Measurements from ENCODE around the gene UBN2. TPM values are rescaled to one million over a fixed set of nuclear protein-coding genes. Genes with fewer than 3 reads are reported as not detected.
"Not testable (repeated sequence)": the region's sequence is repeated elsewhere in the genome, so short reads cannot be mapped to it uniquely, and the experiment has no call there.

Gene UBN2
- total RNA-seq, 1 donor from 2014 or later, result 12.5 TPM

DNA sequence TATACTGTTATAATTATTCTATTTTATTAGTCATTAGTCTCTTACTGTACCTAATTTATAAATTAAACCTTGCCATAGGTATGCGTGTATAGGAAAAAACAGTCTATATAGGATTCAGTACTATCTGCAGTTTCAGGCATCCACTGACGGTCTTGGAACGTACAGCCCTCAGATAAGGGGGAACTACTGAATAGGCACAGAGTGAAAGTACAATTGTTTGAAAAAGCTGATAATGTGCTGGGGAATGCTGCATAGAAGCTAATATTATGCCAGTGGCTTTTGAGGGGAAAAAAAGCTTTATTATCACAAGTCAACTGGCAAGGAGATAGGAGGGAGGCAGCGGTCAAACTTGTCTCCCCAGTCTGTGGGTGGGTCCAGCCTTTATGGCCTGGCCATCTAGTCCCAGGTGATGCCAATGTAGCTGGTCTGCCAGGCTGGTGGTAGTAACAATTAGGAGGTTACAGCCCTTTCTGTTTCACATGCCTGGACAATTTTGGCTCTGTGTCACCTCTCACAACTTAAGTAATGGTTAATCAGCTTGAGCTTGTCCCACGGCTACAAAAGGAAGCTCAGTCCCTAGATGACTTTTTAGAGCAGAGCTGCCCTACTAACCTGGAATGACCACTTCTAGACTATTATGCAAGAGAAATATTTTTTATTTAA lies 101.8 kb downstream of the UBN2 start:
- intact Hi-C loops (cut with DNase I), result no loop called here
- DNase-seq (ENCODE audit: extremely low spot score in 2 of 2), result no peak
- no peak overlapping the region for H3K27ac ChIP-seq
- H3K9me3 ChIP-seq, result no peaks in the 10 kb centered on the region
- no peak for TF ChIP-seq POLR2AphosphoS5 (IDR thresholded peaks at IDR 0.05; ENCODE audit: insufficient read depth in 1 of 2, low read depth in 1 of 2)
- H3K27me3 ChIP-seq, result no peaks in the 10 kb centered on the region
- no peaks in the 10 kb centered on the region for H3K36me3 ChIP-seq
- H3K4me1 ChIP-seq, result no peaks in the 10 kb centered on the region
- H3K4me3 ChIP-seq, result no peak overlapping the region

DNA sequence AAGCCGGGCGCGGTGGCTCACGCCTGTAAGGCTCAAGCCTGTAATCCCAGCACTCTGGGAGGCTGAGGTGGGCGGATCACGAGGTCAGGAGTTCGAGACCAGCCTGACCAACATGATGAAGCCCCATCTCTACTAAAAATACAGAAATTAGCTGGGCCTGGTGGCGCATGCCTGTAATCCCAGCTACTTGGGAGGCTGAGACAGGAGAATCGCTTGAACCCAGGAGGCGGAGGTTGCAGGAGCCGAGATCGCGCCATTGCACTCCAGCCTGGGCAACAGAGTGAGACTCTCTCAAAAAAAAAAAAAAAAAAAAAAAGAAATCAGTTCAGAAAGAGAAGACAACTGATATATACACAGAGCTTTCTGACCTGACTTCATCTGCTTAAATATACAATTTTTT lies 102.4 kb downstream of the UBN2 start:
- H3K27me3 ChIP-seq; H3K36me3 ChIP-seq; H3K9me3 ChIP-seq; H3K27ac ChIP-seq; DNase-seq (ENCODE audit: extremely low spot score in 2 of 2); H3K4me3 ChIP-seq; H3K4me1 ChIP-seq; intact Hi-C loops (cut with DNase I): not testable (repeated sequence)

DNA sequence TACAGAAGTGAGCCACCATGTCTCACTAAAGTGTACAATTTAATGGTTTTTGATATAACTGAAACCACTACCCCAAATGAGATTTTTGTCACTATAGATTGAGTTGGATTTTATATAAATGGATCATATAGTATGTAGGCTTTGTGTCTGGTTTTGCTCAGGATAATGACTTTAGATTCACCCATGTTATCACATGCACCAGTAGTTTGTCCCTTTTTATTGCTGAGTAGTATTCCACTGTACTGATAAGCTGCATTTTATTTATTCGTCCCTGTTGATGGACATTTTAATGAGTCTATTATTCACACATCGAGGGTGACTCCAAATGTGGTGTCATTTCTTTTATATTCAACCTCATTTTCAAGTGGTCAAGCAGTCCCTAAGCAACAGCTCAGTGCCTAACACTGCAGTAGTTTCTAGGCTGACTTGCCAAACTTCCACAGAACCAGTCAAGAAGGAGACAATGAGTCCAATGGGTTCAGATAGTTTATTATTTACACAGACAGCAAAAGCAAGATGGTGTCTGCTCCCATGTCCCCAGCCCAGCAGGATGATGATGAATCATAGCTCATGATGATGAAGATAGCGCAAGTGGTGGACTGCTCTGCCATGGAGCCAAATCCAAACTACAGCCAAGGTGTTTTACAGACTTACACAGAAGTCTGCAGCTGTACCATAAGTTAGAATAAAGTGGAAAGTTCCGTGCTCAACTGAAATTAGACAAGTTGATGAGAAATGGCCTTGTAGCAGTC lies 103.5 kb downstream of the UBN2 start:
- H3K36me3 ChIP-seq, result no peaks in the 10 kb centered on the region
- TF ChIP-seq POLR2AphosphoS5 (IDR thresholded peaks at IDR 0.05; ENCODE audit: insufficient read depth in 1 of 2, low read depth in 1 of 2), result no peak
- TF ChIP-seq POLR2A (IDR thresholded peaks at IDR 0.05), result no peak
- TF ChIP-seq, protein P1, sequence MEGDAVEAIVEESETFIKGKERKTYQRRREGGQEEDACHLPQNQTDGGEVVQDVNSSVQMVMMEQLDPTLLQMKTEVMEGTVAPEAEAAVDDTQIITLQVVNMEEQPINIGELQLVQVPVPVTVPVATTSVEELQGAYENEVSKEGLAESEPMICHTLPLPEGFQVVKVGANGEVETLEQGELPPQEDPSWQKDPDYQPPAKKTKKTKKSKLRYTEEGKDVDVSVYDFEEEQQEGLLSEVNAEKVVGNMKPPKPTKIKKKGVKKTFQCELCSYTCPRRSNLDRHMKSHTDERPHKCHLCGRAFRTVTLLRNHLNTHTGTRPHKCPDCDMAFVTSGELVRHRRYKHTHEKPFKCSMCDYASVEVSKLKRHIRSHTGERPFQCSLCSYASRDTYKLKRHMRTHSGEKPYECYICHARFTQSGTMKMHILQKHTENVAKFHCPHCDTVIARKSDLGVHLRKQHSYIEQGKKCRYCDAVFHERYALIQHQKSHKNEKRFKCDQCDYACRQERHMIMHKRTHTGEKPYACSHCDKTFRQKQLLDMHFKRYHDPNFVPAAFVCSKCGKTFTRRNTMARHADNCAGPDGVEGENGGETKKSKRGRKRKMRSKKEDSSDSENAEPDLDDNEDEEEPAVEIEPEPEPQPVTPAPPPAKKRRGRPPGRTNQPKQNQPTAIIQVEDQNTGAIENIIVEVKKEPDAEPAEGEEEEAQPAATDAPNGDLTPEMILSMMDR (IDR thresholded peaks at IDR 0.05), result no peak
- no peaks in the 10 kb centered on the region for H3K4me1 ChIP-seq
- no peak overlapping the region for H3K27ac ChIP-seq
- no peaks in the 10 kb centered on the region for H3K27me3 ChIP-seq
- H3K4me3 ChIP-seq, result no peak overlapping the region
- H3K9me3 ChIP-seq, result no peaks in the 10 kb centered on the region
- intact Hi-C loops (cut with DNase I), result no loop called here
- DNase-seq (ENCODE audit: extremely low spot score in 2 of 2), result no peak

DNA sequence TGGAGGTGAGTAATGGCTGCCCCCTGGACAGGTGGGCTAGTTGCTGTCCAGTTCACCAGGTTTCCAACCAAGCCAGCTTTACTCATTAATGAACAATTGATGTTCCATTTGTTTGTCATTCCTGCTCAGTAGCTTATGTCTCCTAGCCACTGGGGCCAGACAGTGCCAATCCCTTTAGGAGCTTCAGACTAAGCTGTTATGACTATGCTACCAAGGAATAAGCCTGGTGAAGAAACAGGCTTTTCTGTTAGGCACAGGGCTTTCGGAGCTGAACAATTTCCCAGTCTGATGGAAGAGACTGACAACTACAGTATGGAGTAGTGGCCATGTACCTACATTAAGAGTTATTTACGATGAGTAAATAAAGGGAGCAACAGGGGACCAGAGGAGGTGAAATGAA lies 108.0 kb downstream of the UBN2 start:
- no peak overlapping the region for H3K27ac ChIP-seq

DNA sequence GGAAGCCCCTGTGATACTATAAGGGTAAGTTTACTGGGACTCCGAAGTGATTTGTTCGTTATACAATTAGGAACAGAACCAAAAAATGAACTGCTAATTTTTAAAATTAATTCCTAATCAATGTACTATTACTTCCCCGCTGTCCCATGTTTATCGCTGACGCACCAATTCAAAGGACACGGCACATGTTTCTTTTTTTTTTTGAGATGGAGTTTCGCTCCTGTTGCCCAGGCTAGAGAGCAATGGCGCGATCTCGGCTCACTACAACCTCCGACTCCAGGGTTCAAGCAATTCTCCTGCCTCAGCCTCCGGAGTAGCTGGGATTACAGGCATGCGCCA lies 108.6 kb downstream of the UBN2 start:
- TF ChIP-seq, protein P1 (IDR thresholded peaks at IDR 0.05), result no peak
- no peak for TF ChIP-seq POLR2AphosphoS5 (IDR thresholded peaks at IDR 0.05; ENCODE audit: insufficient read depth in 1 of 2, low read depth in 1 of 2)
- TF ChIP-seq POLR2A (IDR thresholded peaks at IDR 0.05), result no peak
- Histone ChIP-seq H3K36me3 (no peaks in the 10 kb centered on the region), H3K27ac (peak overlapping the region; percentile 100), H3K4me3 (peak overlapping the region; percentile 62 to 85), H3K4me1 (peaks cover 18% of the 10 kb centered on the region), H3K27me3 (no peaks in the 10 kb centered on the region), H3K9me3 (no peaks in the 10 kb centered on the region)
- intact Hi-C loops (cut with DNase I), result loop anchor here (2.0 kb wide), 1 partner anchor 19 kb away; the partner anchor contains the start of gene LUC7L2
- no peak for DNase-seq (ENCODE audit: extremely low spot score in 2 of 2)

More for the DNA sequence above, 108.0 kb downstream of the UBN2 start:
- DNase-seq (ENCODE audit: extremely low spot score in 2 of 2), result no peak
- Histone ChIP-seq H3K4me3 (no peak overlapping the region), H3K27me3 (no peaks in the 10 kb centered on the region), H3K9me3 (no peaks in the 10 kb centered on the region), H3K36me3 (no peaks in the 10 kb centered on the region), H3K4me1 (peaks cover 18% of the 10 kb centered on the region)
- intact Hi-C loops (cut with DNase I), result no loop called here
- no peak for TF ChIP-seq POLR2AphosphoS5 (IDR thresholded peaks at IDR 0.05; ENCODE audit: insufficient read depth in 1 of 2, low read depth in 1 of 2)
- no peak for TF ChIP-seq POLR2A (IDR thresholded peaks at IDR 0.05)
- TF ChIP-seq, protein P1 (IDR thresholded peaks at IDR 0.05), result no peak

All from vagina (tissue), 2 donors.